ENCODE data around the gene ASF1B. TPM values are rescaled to one million over a fixed set of nuclear protein-coding genes. Genes with fewer than 3 reads are reported as not detected.

Gene ASF1B
- total RNA-seq, 1 donor from 2014 or later = 1.7 TPM

GRCh38 chr19:14164082-14164481, 27.7 kb upstream of the ASF1B start:
- TF ChIP-seq POLR2AphosphoS5 (IDR thresholded peaks at IDR 0.05; ENCODE audit: insufficient read depth in 1 of 2, low read depth in 1 of 2) = no peak
- TF ChIP-seq CTCF (IDR thresholded peaks at IDR 0.05) = no peak
- TF ChIP-seq POLR2A (IDR thresholded peaks at IDR 0.05) = no peak

GRCh38 chr19:14162871-14163297, 26.5 kb upstream of the ASF1B start:
- H3K36me3 ChIP-seq = peaks cover 3 to 14% of the 10 kb centered on the region in 2 donors
- no peak for DNase-seq (ENCODE audit: extremely low spot score in 2 of 2)
- no peak overlapping the region for H3K27ac ChIP-seq
- no peaks in the 10 kb centered on the region for H3K27me3 ChIP-seq
- peaks cover 16% of the 10 kb centered on the region for H3K4me1 ChIP-seq
- H3K4me3 ChIP-seq = no peak overlapping the region
- intact Hi-C loops (cut with DNase I) = no loop called here
- TF ChIP-seq CTCF (IDR thresholded peaks at IDR 0.05) = no peak
- no peak for TF ChIP-seq POLR2A (IDR thresholded peaks at IDR 0.05)
- no peak for TF ChIP-seq POLR2AphosphoS5 (IDR thresholded peaks at IDR 0.05; ENCODE audit: insufficient read depth in 1 of 2, low read depth in 1 of 2)
- no peaks in the 10 kb centered on the region for H3K9me3 ChIP-seq

More at GRCh38 chr19:14164082-14164481, 27.7 kb upstream of the ASF1B start:
- H3K27ac ChIP-seq = no peak overlapping the region
- H3K27me3 ChIP-seq = no peaks in the 10 kb centered on the region
- no peak overlapping the region for H3K4me3 ChIP-seq
- DNase-seq (ENCODE audit: extremely low spot score in 2 of 2) = no peak
- intact Hi-C loops (cut with DNase I) = no loop called here
- peaks cover 19% of the 10 kb centered on the region for H3K4me1 ChIP-seq
- no peaks in the 10 kb centered on the region for H3K9me3 ChIP-seq
- peaks cover 2 to 6% of the 10 kb centered on the region in 2 donors for H3K36me3 ChIP-seq

- H3K4me1 ChIP-seq = peaks cover under 1% of the 10 kb centered on the region
- H3K36me3 ChIP-seq = peaks cover 3 to 27% of the 10 kb centered on the region in 2 donors
- intact Hi-C loops (cut with DNase I) = no loop called here
- no peak overlapping the region for H3K27ac ChIP-seq
- no peak overlapping the region for H3K4me3 ChIP-seq
- H3K9me3 ChIP-seq = no peaks in the 10 kb centered on the region
- no peak for TF ChIP-seq CTCF (IDR thresholded peaks at IDR 0.05)
- peak in 1 of 2 donors; percentile 4 for TF ChIP-seq POLR2AphosphoS5 (IDR thresholded peaks at IDR 0.05; ENCODE audit: insufficient read depth in 1 of 2, low read depth in 1 of 2)
- no peaks in the 10 kb centered on the region for H3K27me3 ChIP-seq
- DNase-seq (ENCODE audit: extremely low spot score in 2 of 2) = no peak
Observed at GRCh38 chr19:14161305-14161704, 24.9 kb upstream of the ASF1B start.

GRCh38 chr19:14160017-14160703, 23.8 kb upstream of the ASF1B start:
- TF ChIP-seq CTCF (IDR thresholded peaks at IDR 0.05) (no peak), POLR2AphosphoS5 (IDR thresholded peaks at IDR 0.05; ENCODE audit: insufficient read depth in 1 of 2, low read depth in 1 of 2) (no peak), POLR2A (IDR thresholded peaks at IDR 0.05) (no peak)
- no peaks in the 10 kb centered on the region for H3K27me3 ChIP-seq
- H3K36me3 ChIP-seq = peaks cover 3 to 39% of the 10 kb centered on the region in 2 donors
- no peaks in the 10 kb centered on the region for H3K4me1 ChIP-seq
- H3K9me3 ChIP-seq = no peaks in the 10 kb centered on the region
- DNase-seq (ENCODE audit: extremely low spot score in 2 of 2) = no peak
- no peak overlapping the region for H3K4me3 ChIP-seq
- intact Hi-C loops (cut with DNase I) = no loop called here
- H3K27ac ChIP-seq = no peak overlapping the region

DNA sequence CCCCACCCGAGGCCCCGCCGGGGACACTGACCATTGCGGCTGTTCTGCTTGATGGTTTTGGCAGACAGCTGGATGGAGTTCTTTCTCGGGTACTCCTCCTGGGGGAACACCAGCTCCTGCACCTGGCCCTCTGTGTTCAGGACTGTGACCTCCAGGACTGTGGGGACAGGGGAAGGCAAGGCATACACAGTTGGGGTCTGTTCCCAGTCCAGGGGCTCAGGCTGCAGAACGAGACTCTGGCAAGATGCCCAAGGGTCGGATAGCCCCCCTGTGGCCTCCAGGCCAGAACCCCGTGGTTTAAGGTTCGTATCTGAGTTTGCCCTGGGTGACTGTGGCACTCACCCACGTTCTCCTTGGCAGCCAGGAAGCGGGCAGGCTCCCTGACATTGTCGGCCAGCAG, 22.7 kb upstream of the ASF1B start:
- TF ChIP-seq POLR2AphosphoS5 (IDR thresholded peaks at IDR 0.05; ENCODE audit: insufficient read depth in 1 of 2, low read depth in 1 of 2) (no peak), CTCF (IDR thresholded peaks at IDR 0.05) (no peak), POLR2A (IDR thresholded peaks at IDR 0.05) (no peak)
- Histone ChIP-seq H3K27ac (no peak overlapping the region), H3K36me3 (peaks cover 3 to 42% of the 10 kb centered on the region in 2 donors), H3K4me3 (no peak overlapping the region), H3K27me3 (no peaks in the 10 kb centered on the region), H3K9me3 (no peaks in the 10 kb centered on the region), H3K4me1 (no peaks in the 10 kb centered on the region)
- no peak for DNase-seq (ENCODE audit: extremely low spot score in 2 of 2)
- intact Hi-C loops (cut with DNase I) = no loop called here
